ENCODE results near the gene TRIM24. TPM values are rescaled to one million over a fixed set of nuclear protein-coding genes. Genes with fewer than 3 reads are reported as not detected.
"Not testable (repeated sequence)": the region's sequence is repeated elsewhere in the genome, so short reads cannot be mapped to it uniquely, and the experiment has no call there.

TRIM24 gene
- total and polyA plus RNA-seq, 7 donors = 4.7 to 21.4 (median 15.0) TPM

- WGBS, 3 donors = 88 to 92% (median 89%) methylated on average over 11 of the region's 11 CpGs
- DNase-seq (no peak), ATAC-seq (no peak)
- Histone ChIP-seq H3K4me3 (no peak overlapping the region), H3K9me3 (no peaks in the 10 kb centered on the region), H3K27ac (no peak overlapping the region), H3K27me3 (ENCODE audit: insufficient read depth in 3 of 3, low read length in 2 of 3) (no peaks in the 10 kb centered on the region), H3K4me1 (peaks cover 8% of the 10 kb centered on the region), H3K36me3 (ENCODE audit: insufficient read depth in 1 of 2, low read depth in 1 of 2) (no peaks in the 10 kb centered on the region)
- intact Hi-C loops (cut with DNase I) = no loop called here
- TF ChIP-seq, protein P1, sequence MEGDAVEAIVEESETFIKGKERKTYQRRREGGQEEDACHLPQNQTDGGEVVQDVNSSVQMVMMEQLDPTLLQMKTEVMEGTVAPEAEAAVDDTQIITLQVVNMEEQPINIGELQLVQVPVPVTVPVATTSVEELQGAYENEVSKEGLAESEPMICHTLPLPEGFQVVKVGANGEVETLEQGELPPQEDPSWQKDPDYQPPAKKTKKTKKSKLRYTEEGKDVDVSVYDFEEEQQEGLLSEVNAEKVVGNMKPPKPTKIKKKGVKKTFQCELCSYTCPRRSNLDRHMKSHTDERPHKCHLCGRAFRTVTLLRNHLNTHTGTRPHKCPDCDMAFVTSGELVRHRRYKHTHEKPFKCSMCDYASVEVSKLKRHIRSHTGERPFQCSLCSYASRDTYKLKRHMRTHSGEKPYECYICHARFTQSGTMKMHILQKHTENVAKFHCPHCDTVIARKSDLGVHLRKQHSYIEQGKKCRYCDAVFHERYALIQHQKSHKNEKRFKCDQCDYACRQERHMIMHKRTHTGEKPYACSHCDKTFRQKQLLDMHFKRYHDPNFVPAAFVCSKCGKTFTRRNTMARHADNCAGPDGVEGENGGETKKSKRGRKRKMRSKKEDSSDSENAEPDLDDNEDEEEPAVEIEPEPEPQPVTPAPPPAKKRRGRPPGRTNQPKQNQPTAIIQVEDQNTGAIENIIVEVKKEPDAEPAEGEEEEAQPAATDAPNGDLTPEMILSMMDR (IDR thresholded peaks at IDR 0.05) = no peak
Measured at GRCh38 chr7:138481447-138482380, 21.7 kb downstream of the TRIM24 start.

- TF ChIP-seq, protein P1 (IDR thresholded peaks at IDR 0.05) = no peak
- ATAC-seq = peak in 2 of 4 donors; percentile 41 to 51
- 89 to 95% (median 92%) methylated on average over 2 of the region's 2 CpGs for WGBS, 3 donors
- H3K4me1 ChIP-seq = peaks cover 8% of the 10 kb centered on the region
- H3K27me3 ChIP-seq (ENCODE audit: insufficient read depth in 3 of 3, low read length in 2 of 3) = no peaks in the 10 kb centered on the region
- intact Hi-C loops (cut with DNase I) = no loop called here
- H3K4me3 ChIP-seq = no peak overlapping the region
- H3K9me3 ChIP-seq = no peaks in the 10 kb centered on the region
- DNase-seq = no peak
- H3K36me3 ChIP-seq (ENCODE audit: insufficient read depth in 1 of 2, low read depth in 1 of 2) = no peaks in the 10 kb centered on the region
- no peak overlapping the region for H3K27ac ChIP-seq
Measured at GRCh38 chr7:138483531-138483930, 23.5 kb downstream of the TRIM24 start.

DNA sequence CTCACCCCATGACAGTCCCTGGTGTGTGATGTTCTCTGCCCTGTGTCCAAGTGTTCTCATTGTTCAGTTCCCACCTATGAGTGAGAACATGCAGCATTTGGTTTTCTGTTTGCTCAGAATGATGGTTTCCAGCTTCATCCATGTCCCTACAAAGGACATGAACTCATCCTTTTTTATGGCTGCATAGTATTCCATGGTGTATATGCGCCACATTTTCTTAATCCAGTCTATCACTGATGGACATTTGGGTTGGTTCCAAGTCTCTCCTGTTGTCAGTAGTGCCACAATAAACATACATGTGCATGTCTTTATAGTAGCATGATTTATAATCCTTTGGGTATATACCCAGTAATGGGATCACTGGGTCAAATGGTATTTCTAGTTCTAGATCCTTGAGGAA is 25.4 kb downstream of the TRIM24 start:
- DNase-seq; H3K4me3 ChIP-seq; intact Hi-C loops (cut with DNase I); H3K27me3 ChIP-seq (ENCODE audit: insufficient read depth in 3 of 3, low read length in 2 of 3); H3K36me3 ChIP-seq (ENCODE audit: insufficient read depth in 1 of 2, low read depth in 1 of 2); ATAC-seq; H3K27ac ChIP-seq; H3K9me3 ChIP-seq; H3K4me1 ChIP-seq: not testable (repeated sequence)
- 100% methylated on average over 1 of the region's 1 CpG for WGBS, 3 donors

- H3K36me3 ChIP-seq (ENCODE audit: insufficient read depth in 1 of 2, low read depth in 1 of 2); H3K27me3 ChIP-seq (ENCODE audit: insufficient read depth in 3 of 3, low read length in 2 of 3); H3K4me1 ChIP-seq; H3K4me3 ChIP-seq; DNase-seq; intact Hi-C loops (cut with DNase I); H3K9me3 ChIP-seq; ATAC-seq; H3K27ac ChIP-seq: not testable (repeated sequence)
- 85 to 94% (median 86%) methylated on average over 6 of the region's 6 CpGs for WGBS, 3 donors
Measured at GRCh38 chr7:138489139-138489538, 29.1 kb downstream of the TRIM24 start.

- DNase-seq (no peak), ATAC-seq (no peak)
- H3K9me3 ChIP-seq = no peaks in the 10 kb centered on the region
- H3K4me3 ChIP-seq = no peak overlapping the region
- peaks cover 7% of the 10 kb centered on the region for H3K4me1 ChIP-seq
- no peaks in the 10 kb centered on the region for H3K36me3 ChIP-seq (ENCODE audit: insufficient read depth in 1 of 2, low read depth in 1 of 2)
- intact Hi-C loops (cut with DNase I) = no loop called here
- 91 to 93% (median 92%) methylated on average over 4 of the region's 4 CpGs for WGBS, 3 donors
- TF ChIP-seq, protein P1 (IDR thresholded peaks at IDR 0.05) = no peak
- no peak overlapping the region for H3K27ac ChIP-seq
- H3K27me3 ChIP-seq (ENCODE audit: insufficient read depth in 3 of 3, low read length in 2 of 3) = no peaks in the 10 kb centered on the region
Measured at GRCh38 chr7:138491612-138492386, 31.7 kb downstream of the TRIM24 start.
